PFSK-1 (cell line): ENCODE data around the gene PLCD1.

Experiments used
- FOXP2 ChIP-seq: optimal IDR thresholded peaks from 2 replicates; pipeline ENCODE3; 2011; ENCODE audit warnings: borderline replicate concordance, control low read depth, inconsistent platforms; ENCODE audit not compliant: insufficient read depth; ENCODE audit errors: extremely low read length, extremely low read depth
- POLR2AphosphoS5 ChIP-seq: IDR thresholded peaks from 2 replicates; pipeline ENCODE4 v1.6.1; 2012; ENCODE audit warnings: low read depth, mild to moderate bottlenecking, control low read depth, low read length, moderate library complexity
- SIN3A ChIP-seq: IDR thresholded peaks from 2 replicates; pipeline ENCODE4 v1.6.1; 2012; ENCODE audit warnings: mild to moderate bottlenecking, low read length, moderate library complexity, borderline replicate concordance; ENCODE audit not compliant: insufficient read depth
- TAF1 ChIP-seq: IDR thresholded peaks from 2 replicates; pipeline ENCODE4 v1.6.1; 2012; ENCODE audit warnings: low read length, control low read depth, borderline replicate concordance; ENCODE audit not compliant: insufficient read depth
- TF ChIP-seq, protein P1 (sequence below), 2 experiments: IDR thresholded peaks; 2 replicates each; pipeline versions ENCODE4 v1.6.1 to v1.8.0; 2011 to 2012; ENCODE audit warnings: low read depth in 2 of 2, low read length in 2 of 2, control low read depth in 1 of 2, inconsistent platforms in 1 of 2, mild to moderate bottlenecking in 1 of 2, moderate library complexity in 1 of 2; ENCODE audit not compliant: insufficient read depth in 1 of 2

DNA sequence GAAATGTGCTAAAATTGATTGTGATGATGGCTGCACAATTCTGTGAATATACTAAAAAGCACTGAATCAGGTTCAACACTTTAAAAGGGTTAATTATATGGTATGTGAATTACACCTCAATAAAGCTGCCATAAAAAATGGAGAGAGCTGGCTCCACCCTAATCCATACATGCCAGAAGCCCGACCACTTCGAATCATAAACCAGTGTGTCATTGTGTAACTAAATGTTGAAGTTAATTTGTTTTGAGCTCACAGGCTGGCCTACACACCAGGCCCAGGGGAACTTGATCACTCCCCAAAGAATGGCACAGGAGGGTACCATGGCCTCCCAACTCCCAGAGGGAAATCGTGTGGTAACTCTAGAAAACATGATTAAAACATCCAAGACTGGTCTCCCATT lies 14.0 kb downstream of the PLCD1 start:
- TF ChIP-seq SIN3A (no peak), POLR2AphosphoS5 (no peak), TAF1 (no peak), FOXP2 (no peak)
- TF ChIP-seq, protein P1, sequence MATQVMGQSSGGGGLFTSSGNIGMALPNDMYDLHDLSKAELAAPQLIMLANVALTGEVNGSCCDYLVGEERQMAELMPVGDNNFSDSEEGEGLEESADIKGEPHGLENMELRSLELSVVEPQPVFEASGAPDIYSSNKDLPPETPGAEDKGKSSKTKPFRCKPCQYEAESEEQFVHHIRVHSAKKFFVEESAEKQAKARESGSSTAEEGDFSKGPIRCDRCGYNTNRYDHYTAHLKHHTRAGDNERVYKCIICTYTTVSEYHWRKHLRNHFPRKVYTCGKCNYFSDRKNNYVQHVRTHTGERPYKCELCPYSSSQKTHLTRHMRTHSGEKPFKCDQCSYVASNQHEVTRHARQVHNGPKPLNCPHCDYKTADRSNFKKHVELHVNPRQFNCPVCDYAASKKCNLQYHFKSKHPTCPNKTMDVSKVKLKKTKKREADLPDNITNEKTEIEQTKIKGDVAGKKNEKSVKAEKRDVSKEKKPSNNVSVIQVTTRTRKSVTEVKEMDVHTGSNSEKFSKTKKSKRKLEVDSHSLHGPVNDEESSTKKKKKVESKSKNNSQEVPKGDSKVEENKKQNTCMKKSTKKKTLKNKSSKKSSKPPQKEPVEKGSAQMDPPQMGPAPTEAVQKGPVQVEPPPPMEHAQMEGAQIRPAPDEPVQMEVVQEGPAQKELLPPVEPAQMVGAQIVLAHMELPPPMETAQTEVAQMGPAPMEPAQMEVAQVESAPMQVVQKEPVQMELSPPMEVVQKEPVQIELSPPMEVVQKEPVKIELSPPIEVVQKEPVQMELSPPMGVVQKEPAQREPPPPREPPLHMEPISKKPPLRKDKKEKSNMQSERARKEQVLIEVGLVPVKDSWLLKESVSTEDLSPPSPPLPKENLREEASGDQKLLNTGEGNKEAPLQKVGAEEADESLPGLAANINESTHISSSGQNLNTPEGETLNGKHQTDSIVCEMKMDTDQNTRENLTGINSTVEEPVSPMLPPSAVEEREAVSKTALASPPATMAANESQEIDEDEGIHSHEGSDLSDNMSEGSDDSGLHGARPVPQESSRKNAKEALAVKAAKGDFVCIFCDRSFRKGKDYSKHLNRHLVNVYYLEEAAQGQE (IDR thresholded peaks at IDR 0.05; ENCODE audit: insufficient read depth in 1 of 2, low read depth in 2 of 2, low read length in 2 of 2), result no peak
